HL-60 (cell line): ENCODE measurements around the gene MXD3.
"Not testable (repeated sequence)": the region's sequence is repeated elsewhere in the genome, so short reads cannot be mapped to it uniquely, and the experiment has no call there.

Experiments
- DNase-seq, 2 experiments: peaks; one replicate each; pipeline ENCODE4 v3.0.0-alpha.2; 2010 to 2020; ENCODE audit warnings: low read depth in 1 of 2, low spot score in 1 of 2
- H3K27ac ChIP-seq: fragments of 250-450 bp; sonication (Bioruptor Pico); replicated peaks from 2 replicates; pipeline ENCODE4 v1.5.1; 2020; ENCODE audit warnings: mild to moderate bottlenecking, moderate library complexity
- H3K27me3 ChIP-seq: fragments of 250-450 bp; sonication (Bioruptor Pico); 2 replicates; pipeline ENCODE4 v1.5.1; 2021; ENCODE audit warnings: mild to moderate bottlenecking, moderate library complexity; ENCODE audit not compliant: insufficient read depth, poor library complexity, severe bottlenecking
- H3K4me3 ChIP-seq: replicated peaks from 2 replicates; pipeline ENCODE4 v1.5.1; 2011; ENCODE audit warnings: mild to moderate bottlenecking, control low read depth, low read length; ENCODE audit not compliant: insufficient read depth
- GABPA ChIP-seq: IDR thresholded peaks from 2 replicates; pipeline ENCODE4 v1.6.1; 2012; ENCODE audit warnings: low read depth
- POLR2AphosphoS5 ChIP-seq: IDR thresholded peaks from 2 replicates; pipeline ENCODE4 v1.6.1; 2012; ENCODE audit warnings: low read depth
- SPI1 ChIP-seq: IDR thresholded peaks from 2 replicates; pipeline ENCODE4 v1.6.1; 2012; ENCODE audit warnings: low read depth, mild to moderate bottlenecking, borderline replicate concordance
- long read RNA-seq: library from polyadenylated mRNA; unstranded; transcript quantifications from one replicate; pipeline ENCODE4 v2.0.0, GENCODE V29; 2020
- TF ChIP-seq, protein P1 (sequence below): IDR thresholded peaks from one replicate; pipeline ENCODE4 v1.5.1; 2011; ENCODE audit warnings: low read length, control low read depth, inconsistent platforms; ENCODE audit not compliant: insufficient read depth
- TF ChIP-seq, protein P2 (sequence below): IDR thresholded peaks from 2 replicates; pipeline ENCODE4 v1.6.1; 2012; ENCODE audit warnings: low read depth; ENCODE audit not compliant: insufficient replicate concordance

Gene MXD3, protein sequence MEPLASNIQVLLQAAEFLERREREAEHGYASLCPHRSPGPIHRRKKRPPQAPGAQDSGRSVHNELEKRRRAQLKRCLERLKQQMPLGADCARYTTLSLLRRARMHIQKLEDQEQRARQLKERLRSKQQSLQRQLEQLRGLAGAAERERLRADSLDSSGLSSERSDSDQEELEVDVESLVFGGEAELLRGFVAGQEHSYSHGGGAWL
- long read RNA-seq, transcript MXD3-203 (6 exons, 1,483 nt) = major isoform, 29 of 34 reads
- long read RNA-seq, partial matches to known transcripts = 1 of 34 reads
- long read RNA-seq, other reads (novel, unspliced or antisense) = 4 of 34 reads

DNA sequence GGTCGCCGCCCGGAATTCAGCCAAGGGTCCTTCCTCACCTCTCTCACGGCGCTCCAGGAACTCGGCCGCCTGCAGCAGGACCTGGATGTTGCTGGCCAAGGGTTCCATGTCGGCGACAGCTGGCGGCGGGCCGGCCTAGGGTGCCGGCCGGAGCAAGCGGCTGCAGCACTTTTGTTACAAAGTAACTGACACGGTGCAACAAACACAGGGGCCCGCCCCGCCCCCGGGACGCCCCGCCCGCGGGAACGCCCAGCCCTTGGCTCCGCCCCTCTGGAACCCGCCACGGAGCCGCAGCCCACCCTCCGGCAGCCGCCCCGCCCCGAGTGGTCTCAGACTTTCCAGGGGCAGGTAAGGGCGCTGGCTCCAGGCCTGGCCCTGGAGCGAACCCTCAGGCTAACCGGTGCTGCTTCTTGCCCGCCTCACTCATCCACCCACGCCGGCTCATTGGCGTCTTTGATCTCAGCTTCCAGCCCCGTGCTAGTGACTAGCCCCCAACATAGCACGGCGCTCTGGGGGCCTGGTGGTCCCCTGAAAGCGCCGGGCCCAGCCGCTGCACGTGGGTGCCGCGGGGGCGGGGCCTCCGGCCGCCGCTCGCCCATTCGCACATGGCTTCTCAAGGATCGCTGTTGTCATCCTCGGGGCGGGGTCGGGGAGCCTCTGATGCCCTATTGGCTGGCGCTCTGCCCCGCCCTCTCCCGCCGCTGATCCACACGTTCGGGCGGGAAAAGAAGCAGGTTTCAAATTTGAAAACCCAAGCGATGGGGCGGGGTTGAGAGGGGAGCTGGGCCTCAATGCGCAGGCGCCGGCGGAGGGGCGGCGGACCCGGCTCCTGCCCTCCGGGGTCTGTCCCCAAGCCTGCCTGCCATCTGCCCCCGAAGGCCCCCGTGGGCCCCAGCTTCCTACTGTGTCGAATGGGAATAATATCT is at the start of gene MXD3:
TSS of gene MXD3 (minus strand) at position 176 of the 926 bp plus-strand sequence. CDS start at position 108, 68 bp downstream.
- TF ChIP-seq, protein P1, sequence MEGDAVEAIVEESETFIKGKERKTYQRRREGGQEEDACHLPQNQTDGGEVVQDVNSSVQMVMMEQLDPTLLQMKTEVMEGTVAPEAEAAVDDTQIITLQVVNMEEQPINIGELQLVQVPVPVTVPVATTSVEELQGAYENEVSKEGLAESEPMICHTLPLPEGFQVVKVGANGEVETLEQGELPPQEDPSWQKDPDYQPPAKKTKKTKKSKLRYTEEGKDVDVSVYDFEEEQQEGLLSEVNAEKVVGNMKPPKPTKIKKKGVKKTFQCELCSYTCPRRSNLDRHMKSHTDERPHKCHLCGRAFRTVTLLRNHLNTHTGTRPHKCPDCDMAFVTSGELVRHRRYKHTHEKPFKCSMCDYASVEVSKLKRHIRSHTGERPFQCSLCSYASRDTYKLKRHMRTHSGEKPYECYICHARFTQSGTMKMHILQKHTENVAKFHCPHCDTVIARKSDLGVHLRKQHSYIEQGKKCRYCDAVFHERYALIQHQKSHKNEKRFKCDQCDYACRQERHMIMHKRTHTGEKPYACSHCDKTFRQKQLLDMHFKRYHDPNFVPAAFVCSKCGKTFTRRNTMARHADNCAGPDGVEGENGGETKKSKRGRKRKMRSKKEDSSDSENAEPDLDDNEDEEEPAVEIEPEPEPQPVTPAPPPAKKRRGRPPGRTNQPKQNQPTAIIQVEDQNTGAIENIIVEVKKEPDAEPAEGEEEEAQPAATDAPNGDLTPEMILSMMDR = no peak
- no peak for TF ChIP-seq GABPA
- no peak for TF ChIP-seq POLR2AphosphoS5
- TF ChIP-seq SPI1 = no peak
- TF ChIP-seq, protein P2, sequence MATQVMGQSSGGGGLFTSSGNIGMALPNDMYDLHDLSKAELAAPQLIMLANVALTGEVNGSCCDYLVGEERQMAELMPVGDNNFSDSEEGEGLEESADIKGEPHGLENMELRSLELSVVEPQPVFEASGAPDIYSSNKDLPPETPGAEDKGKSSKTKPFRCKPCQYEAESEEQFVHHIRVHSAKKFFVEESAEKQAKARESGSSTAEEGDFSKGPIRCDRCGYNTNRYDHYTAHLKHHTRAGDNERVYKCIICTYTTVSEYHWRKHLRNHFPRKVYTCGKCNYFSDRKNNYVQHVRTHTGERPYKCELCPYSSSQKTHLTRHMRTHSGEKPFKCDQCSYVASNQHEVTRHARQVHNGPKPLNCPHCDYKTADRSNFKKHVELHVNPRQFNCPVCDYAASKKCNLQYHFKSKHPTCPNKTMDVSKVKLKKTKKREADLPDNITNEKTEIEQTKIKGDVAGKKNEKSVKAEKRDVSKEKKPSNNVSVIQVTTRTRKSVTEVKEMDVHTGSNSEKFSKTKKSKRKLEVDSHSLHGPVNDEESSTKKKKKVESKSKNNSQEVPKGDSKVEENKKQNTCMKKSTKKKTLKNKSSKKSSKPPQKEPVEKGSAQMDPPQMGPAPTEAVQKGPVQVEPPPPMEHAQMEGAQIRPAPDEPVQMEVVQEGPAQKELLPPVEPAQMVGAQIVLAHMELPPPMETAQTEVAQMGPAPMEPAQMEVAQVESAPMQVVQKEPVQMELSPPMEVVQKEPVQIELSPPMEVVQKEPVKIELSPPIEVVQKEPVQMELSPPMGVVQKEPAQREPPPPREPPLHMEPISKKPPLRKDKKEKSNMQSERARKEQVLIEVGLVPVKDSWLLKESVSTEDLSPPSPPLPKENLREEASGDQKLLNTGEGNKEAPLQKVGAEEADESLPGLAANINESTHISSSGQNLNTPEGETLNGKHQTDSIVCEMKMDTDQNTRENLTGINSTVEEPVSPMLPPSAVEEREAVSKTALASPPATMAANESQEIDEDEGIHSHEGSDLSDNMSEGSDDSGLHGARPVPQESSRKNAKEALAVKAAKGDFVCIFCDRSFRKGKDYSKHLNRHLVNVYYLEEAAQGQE = no peak
- Histone ChIP-seq H3K27ac (peak within 1 kb of the TSS; percentile 90), H3K4me3 (peak within 1 kb of the TSS; percentile 74), H3K27me3 (no peaks in the 10 kb centered on the region)
- DNase-seq = peak; percentile 87 to 98

DNA sequence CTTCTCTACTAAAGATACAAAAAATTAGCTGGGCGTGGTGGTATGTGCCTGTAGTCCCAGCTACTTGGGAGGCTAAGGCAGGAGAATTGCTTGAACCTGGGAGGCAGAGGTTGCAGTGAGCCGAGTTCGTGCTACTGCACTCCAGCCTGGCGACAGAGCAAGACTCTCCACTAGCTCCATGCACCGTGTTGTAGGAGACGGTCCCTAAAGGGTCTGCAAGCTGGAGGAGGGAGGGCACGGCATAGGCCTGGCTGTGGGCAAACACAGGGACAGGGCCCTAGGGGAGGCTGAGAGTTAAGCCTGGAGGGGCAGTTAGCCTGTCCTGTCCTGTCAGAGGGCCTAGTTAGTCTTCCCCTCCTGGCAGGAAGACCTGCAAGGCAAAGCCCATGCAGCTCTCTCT is 49.0 kb upstream of the MXD3 start:
- DNase-seq, H3K27ac ChIP-seq, H3K27me3 ChIP-seq, H3K4me3 ChIP-seq: not testable (repeated sequence)

DNA sequence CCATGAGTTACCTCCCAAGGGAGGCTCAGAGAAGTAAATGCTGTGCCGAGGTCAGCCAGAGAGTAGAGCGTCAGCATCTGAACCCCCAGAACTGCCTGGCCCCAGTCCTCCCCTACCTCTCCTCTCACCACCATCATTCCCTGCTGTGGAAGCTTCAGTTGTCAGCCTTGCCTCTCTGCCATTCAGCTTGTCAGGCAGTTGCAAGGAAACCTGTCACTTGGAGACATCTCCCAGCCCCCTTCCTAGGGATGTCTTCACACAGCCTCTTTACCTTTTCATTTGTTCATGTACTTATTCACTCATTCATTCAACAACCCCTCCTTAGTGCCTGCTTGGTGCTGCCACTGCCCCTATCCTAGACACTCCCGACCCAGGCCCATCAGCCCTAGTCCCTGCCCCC is 48.2 kb upstream of the MXD3 start:
- Histone ChIP-seq H3K4me3 (no peak overlapping the region), H3K27me3 (no peaks in the 10 kb centered on the region), H3K27ac (no peak overlapping the region)
- no peak for DNase-seq
- TF ChIP-seq, protein P2 = no peak
- TF ChIP-seq POLR2AphosphoS5 = no peak
- no peak for TF ChIP-seq GABPA
- no peak for TF ChIP-seq SPI1
- TF ChIP-seq, protein P1 = no peak

DNA sequence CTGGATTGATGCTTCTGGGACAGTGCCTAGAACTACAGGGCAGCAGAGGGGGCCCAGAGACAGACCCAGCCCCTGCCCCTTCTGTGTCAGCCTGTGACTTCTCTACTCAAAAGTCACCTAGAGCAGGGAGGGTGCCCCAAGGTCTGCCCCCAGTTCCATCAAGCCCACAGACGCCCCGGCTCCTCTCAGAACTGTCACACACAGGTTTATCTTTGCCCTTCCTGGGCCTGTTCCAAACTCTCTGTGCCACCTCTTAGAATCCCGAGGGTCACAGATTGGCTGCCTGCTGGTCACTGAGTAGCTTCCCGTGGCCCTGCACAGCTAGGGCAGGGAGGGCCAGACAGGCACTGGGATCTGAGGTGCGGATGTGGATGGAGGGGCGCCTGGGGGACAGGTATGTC is 47.8 kb upstream of the MXD3 start:
- H3K4me3 ChIP-seq = no peak overlapping the region

More for the DNA sequence above, 47.8 kb upstream of the MXD3 start:
- TF ChIP-seq GABPA (no peak), SPI1 (no peak)
- TF ChIP-seq, protein P2 = no peak
- TF ChIP-seq, protein P1 = no peak
- DNase-seq = no peak
- H3K27me3 ChIP-seq = no peaks in the 10 kb centered on the region
- H3K27ac ChIP-seq = no peak overlapping the region
